Fibroblast of upper back skin (primary cell): ENCODE measurements around the gene STT3A.

ENCODE experiments used
- DNase-seq: peaks from one replicate; pipeline ENCODE4 v3.0.0-alpha.2; 2013

Gene STT3A

GRCh38 chr11:125670172-125670571 is 77.5 kb downstream of the STT3A start:
- no peak for DNase-seq

GRCh38 chr11:125671561-125671960 is 78.9 kb downstream of the STT3A start:
- no peak for DNase-seq
